Measurements from ENCODE around the gene SLC49A3. TPM values are rescaled to one million over a fixed set of nuclear protein-coding genes. Genes with fewer than 3 reads are reported as not detected.

Gene SLC49A3
- total RNA-seq, 1 experiment from 2014 or later = 6.9 TPM

GRCh38 chr4:653080-653821 lies 35.7 kb downstream of the SLC49A3 start:
- H3K27ac Mint-ChIP-seq = no peak overlapping the region
- H4K91ac ChIP-seq (ENCODE audit: insufficient read length, low read depth, low read length) = no peak overlapping the region
- no CpG with 5 or more reads among the region's 35 CpGs for WGBS (ENCODE audit: extremely low coverage, insufficient read length, low lambda C conversion rate)

More at GRCh38 chr4:653080-653821, 35.7 kb downstream of the SLC49A3 start:
- Histone ChIP-seq H2BK15ac (ENCODE audit: low read depth, low read length) (no peak overlapping the region), H3K14ac (ENCODE audit: insufficient read depth, low read length) (no peak overlapping the region), H3T11ph (ENCODE audit: low read length) (no peak overlapping the region), H3K56ac (ENCODE audit: insufficient read length, low read depth, low read length) (no peak overlapping the region), H2BK20ac (ENCODE audit: low read depth, low read length, poor library complexity, severe bottlenecking) (no peak overlapping the region), H2AK5ac (ENCODE audit: insufficient read length, low read length) (no peak overlapping the region), H3K27me3 (ENCODE audit: insufficient read depth, low read length) (no peaks in the 10 kb centered on the region), H2AFZ (ENCODE audit: low read length) (no peak overlapping the region), H2BK120ac (ENCODE audit: low read depth, low read length, poor library complexity, severe bottlenecking) (no peak overlapping the region), H3K79me2 (ENCODE audit: insufficient read depth, low read length) (no peaks in the 10 kb centered on the region), H4K8ac (replicated peaks; ENCODE audit: insufficient read length, low read depth, low read length) (no peak overlapping the region), H4K5ac (ENCODE audit: insufficient read length, low read depth, low read length) (no peak overlapping the region), H3K4me1 (ENCODE audit: insufficient read depth, low read length) (no peaks in the 10 kb centered on the region), H4K20me1 (ENCODE audit: control insufficient read depth, insufficient read depth, insufficient read length) (no peaks in the 10 kb centered on the region), H3K23me2 (ENCODE audit: insufficient read length, low read depth, low read length, poor library complexity, severe bottlenecking) (no peaks in the 10 kb centered on the region), H3K23ac (ENCODE audit: insufficient read length, low read depth, low read length) (no peak overlapping the region), H3K27ac (ENCODE audit: insufficient read length, low read depth, low read length) (no peak overlapping the region), H2BK5ac (ENCODE audit: insufficient read length, low read length) (no peak overlapping the region), H2BK12ac (ENCODE audit: insufficient read length, low read depth, low read length) (no peak overlapping the region), H3K18ac (ENCODE audit: insufficient read length, low read depth, low read length) (no peak overlapping the region), H3K9me3 (ENCODE audit: control insufficient read depth, low read depth, low read length) (no peaks in the 10 kb centered on the region), H3K79me1 (ENCODE audit: insufficient read depth, low read depth, low read length, poor library complexity, severe bottlenecking) (no peaks in the 10 kb centered on the region), H3K9ac (ENCODE audit: extremely low read depth, insufficient read length, low read length) (no peak overlapping the region), H3K4me2 (ENCODE audit: insufficient read depth, insufficient read length, low read length) (no peak overlapping the region), H3K4ac (ENCODE audit: low read depth, low read length) (no peak overlapping the region)
- TF ChIP-seq CTCF (conservative IDR thresholded peaks at IDR 0.05) = no peak
- H3K36me3 Mint-ChIP-seq (ENCODE audit: insufficient read depth in 1 of 3, low read depth in 3 of 3) = no peaks in the 10 kb centered on the region; a peak in 1 of 7 replicates
- no peaks in the 10 kb centered on the region; a peak in 1 of 5 replicates for H3K9me3 Mint-ChIP-seq
- no peaks in the 10 kb centered on the region; the same call in none of the 2 replicates for H3K27me3 Mint-ChIP-seq (ENCODE audit: low read depth)
- no peak overlapping the region for H3K4me3 Mint-ChIP-seq
- peaks cover 2 to 15% of the 10 kb centered on the region in 2 experiments; a peak in 3 of 4 replicates for H3K4me1 Mint-ChIP-seq
- no peak for DNase-seq
